Measurements from ENCODE around the gene GJA8. TPM values are rescaled to one million over a fixed set of nuclear protein-coding genes. Genes with fewer than 3 reads are reported as not detected.
"Not testable (repeated sequence)": the region's sequence is repeated elsewhere in the genome, so short reads cannot be mapped to it uniquely, and the experiment has no call there.

GJA8 gene
- not detected for polyA plus RNA-seq (ENCODE audit: insufficient read length in 12 of 12)
- long read RNA-seq, donor 1, result 0 reads
- long read RNA-seq, donor 2, result 0 reads
- long read RNA-seq, donor 3, result 0 reads
- long read RNA-seq, donor 4, result 0 reads
- long read RNA-seq, donor 5, result 0 reads
- long read RNA-seq, donor 6, result 0 reads
- long read RNA-seq, donor 7, result 0 reads
- long read RNA-seq, donor 8, result 0 reads
- long read RNA-seq, donor 9, result 0 reads
- long read RNA-seq, donor 10, result 0 reads
- long read RNA-seq, donor 11, result 0 reads

DNA sequence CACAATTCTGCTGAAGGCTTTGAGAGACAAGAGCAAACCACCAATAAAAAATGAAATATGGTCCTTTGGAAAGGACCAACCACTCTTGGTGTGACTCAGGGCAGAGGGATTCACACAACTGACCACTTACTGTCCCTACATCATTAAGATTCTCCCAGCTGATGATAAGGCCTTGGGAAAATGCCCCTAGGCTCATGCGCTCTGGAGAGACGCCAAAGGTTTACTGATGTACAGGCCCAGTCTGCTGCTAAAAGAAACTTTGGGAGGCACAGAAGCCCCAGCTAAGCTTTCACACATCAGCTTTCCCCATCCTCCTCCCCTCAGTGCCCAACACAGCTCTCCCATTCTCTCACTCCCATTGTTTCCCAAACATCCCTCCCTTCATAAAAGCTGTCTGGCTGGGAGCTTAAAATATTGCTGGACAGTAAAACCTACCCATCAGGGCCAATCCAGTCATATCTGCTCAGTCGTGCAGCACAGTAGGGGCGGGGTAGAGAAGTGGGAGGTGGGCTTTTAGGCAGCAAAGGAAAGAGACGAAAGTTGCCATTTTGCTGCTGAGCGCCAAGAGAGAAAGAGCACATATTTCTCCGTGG, at the start of gene GJA8:
TSS of gene GJA8 (plus strand) at position 543 of the 593 bp plus-strand sequence. CDS start 5,161 bp downstream, outside the sequence.
- no peak for DNase-seq

DNA sequence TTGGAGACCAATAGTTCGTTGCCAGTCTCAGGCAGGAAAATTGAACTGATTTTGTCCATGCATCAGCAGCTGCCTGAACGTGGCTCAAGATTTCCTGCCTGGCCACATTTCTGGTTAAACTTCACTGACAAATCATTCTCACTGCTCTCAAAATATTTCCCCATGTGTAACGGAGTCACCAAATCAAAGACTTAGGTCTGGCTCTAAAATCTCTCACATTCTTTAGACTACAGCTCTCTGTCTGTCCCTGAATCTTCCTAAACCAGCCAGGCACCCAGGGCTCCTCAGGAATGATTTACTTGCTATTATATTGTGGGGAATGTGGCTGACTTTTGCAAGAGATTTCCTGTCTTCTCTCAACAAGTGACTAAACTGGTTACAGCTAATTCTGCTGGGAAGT, 49.2 kb upstream of the GJA8 start:
- no peak for DNase-seq

- DNase-seq, result not testable (repeated sequence)
Measured at GRCh38 chr1:147854989-147855388, 47.6 kb upstream of the GJA8 start.

- DNase-seq, result not testable (repeated sequence)
Measured at GRCh38 chr1:147855996-147856395, 46.6 kb upstream of the GJA8 start.

DNA sequence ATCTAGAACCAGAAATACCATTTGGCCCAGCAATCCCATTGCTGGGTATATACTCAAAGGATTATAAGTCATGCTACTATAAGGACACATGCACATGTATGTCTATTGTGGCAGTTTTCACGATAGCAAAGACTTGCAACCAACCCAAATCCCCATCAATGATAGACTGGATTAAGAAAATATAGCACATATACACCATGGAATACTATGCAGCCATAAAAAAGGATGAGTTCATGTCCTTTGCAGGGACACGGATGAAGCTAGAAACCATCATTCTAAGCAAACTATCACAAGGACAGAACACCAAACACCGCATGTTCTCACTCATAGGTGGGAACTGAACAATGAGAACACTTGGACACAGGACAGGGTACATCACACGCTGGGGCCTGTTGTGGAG, 35.4 kb upstream of the GJA8 start:
- not testable (repeated sequence) for DNase-seq

- no peak for DNase-seq
Measured at GRCh38 chr1:147878022-147878421, 24.6 kb upstream of the GJA8 start.

- no peak for DNase-seq
Measured at GRCh38 chr1:147879911-147880310, 22.7 kb upstream of the GJA8 start.

DNA sequence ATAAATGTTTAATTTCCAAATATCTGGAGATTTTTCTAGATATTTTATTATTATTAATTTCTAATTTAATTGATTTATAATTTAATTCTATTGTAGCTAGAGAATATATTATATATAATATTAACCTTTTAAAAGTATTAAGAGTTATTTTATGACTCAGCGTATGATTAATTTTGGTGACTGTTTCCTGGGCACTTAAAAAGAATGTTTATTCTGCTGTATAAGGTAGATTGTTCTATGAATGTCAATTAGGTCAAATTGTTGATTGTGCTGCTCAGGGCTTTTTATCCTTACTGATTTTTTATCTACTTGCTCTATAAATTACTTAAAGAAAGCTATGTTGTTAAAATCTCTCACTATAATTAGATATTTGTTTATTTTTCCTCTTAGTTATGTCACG, 20.1 kb upstream of the GJA8 start:
- DNase-seq, result no peak

- peak; percentile 35 for DNase-seq
Measured at GRCh38 chr1:147890177-147890790, 12.3 kb upstream of the GJA8 start.

DNA sequence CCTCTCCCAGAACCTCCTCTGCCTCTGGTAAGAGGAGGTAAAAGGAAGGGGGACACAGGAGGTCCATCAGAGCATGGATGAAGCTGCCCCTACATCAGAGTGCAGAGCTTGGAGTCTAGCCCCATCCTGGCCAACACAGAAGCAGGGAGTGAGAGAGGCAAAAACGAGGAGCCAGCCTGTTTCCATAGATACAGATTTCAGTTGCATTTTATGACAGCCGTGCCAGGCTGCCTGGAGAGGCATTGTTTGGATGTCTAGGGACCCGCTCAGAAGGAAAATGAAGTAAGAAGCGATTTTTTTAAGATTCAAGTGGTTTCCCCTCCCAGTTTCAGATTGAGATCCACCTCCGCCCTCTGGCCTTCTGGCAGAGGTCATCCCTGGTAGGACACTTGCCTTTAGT, 11.5 kb upstream of the GJA8 start:
- DNase-seq, result no peak

DNA sequence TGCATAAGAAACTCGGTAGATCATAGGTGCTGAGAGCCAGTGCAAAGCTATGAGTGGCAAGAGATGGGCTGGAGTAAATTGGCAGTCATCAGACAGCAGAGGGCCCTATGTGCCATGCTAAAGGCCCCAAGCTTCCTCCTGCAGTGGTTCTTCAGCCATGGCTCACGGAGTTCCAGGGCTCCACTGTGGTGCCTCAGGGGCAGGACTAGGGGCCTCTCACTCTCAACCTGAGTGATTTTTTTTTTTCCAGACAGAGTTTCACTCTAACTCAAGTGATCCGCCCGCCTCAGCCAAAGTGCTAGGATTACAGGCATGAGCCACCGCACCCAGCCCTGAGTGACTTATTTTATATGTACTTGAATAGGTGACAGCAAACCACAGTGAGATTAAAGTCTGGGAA, 10.4 kb upstream of the GJA8 start:
- no peak for DNase-seq

DNA sequence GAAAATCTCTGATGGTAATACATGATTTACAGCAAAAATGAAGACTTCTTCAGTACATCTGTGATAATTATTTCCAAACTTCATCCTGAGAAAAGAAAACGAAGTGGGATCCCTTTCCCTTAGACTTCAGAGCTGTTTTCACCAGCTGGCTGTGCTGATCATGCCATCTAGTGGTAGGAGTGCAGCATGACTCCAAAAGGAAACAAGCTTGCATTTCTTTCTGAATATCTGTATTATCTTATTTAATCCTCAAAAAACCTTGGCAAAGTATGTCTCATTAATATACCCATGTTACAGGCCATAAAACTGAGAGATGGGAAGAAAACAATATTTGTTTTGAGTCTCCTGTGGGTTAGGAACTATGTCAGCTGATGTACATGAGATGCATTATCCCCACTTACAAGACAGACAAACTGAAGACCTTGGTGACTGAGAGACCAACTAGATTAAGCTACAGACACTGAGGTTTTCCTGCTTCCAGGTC, 9.8 kb upstream of the GJA8 start:
- DNase-seq, result peak; percentile 51

- DNase-seq, result no peak
Measured at GRCh38 chr1:147895123-147895522, 7.5 kb upstream of the GJA8 start.

- DNase-seq, result no peak
Measured at GRCh38 chr1:147897029-147897752, 5.4 kb upstream of the GJA8 start.

DNA sequence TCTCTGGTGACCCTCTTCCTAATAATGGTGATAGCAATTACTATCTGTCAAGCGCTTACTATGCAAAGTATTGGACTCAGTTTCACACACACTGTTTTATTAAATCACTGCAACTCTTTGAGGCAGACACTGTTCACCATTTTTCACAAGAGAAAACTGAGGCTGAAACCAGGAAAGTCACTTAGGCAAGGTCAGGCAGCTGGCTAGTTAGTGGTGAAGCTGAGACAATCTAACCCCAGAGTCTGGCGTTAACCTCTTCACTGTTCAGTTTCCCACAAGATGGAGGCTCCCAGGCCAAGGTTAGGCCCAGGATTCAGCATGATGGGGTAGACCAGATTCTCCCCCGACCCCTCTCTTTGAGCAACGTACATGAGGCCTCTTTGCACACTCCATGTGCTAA, 4.8 kb upstream of the GJA8 start:
- DNase-seq, result no peak

DNA sequence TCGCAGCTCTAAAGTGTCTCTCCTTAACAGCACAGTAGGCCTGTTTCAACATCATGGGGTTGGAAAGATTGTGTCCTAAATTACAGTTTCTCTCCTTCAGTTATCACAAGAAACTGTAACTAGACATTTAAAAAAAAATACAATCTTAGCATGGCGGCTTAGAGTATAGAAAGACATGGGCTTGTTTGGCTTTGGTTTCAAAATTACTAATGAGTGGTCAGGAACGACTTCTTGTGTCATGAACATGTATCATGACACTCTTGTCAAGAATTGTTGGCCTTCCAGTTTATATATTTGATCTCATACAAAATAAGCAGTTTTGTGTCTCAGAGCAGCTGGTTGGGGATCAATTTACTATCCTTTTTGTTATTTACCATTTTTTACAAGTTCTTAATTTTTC, 2.1 kb downstream of the GJA8 start:
- DNase-seq, result no peak

DNA sequence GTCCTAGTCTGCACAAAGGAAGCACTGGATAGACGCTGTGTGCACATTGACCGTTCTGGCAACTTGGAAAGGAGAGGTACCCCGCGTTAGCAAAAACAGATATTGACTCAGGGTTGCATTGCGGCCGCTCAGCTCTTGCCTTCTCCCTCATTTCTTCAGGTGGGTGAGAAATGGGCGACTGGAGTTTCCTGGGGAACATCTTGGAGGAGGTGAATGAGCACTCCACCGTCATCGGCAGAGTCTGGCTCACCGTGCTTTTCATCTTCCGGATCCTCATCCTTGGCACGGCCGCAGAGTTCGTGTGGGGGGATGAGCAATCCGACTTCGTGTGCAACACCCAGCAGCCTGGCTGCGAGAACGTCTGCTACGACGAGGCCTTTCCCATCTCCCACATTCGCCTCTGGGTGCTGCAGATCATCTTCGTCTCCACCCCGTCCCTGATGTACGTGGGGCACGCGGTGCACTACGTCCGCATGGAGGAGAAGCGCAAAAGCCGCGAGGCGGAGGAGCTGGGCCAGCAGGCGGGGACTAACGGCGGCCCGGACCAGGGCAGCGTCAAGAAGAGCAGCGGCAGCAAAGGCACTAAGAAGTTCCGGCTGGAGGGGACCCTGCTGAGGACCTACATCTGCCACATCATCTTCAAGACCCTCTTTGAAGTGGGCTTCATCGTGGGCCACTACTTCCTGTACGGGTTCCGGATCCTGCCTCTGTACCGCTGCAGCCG, 5.4 kb downstream of the GJA8 start:
- DNase-seq, result no peak

- DNase-seq, result no peak
Measured at GRCh38 chr1:147912553-147912952, 10.0 kb downstream of the GJA8 start.

- DNase-seq, result no peak
Measured at GRCh38 chr1:147913362-147913942, 10.9 kb downstream of the GJA8 start.

GRCh38 chr1:147919896-147920295, 17.3 kb downstream of the GJA8 start:
- no peak for DNase-seq

DNA sequence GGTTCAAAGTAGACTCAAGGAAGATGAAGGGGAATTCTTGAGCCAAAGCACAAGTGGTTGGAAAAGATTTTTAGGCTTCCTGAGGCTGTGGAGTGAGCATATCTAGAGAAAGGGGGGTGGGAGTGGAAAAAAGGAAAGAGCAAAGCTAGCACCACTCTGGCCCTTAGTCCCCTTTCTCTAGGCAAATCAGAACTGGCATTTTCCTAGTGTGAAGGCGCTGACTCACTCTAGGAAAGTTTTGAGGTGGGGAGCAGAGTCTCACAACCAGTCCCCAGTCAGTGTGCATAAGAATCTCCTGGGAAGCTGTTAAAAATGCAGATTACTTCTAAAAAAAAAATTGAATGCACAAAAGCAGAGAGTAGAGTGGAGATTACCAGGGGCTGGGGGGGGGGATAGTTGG, 22.2 kb downstream of the GJA8 start:
- no peak for DNase-seq

DNA sequence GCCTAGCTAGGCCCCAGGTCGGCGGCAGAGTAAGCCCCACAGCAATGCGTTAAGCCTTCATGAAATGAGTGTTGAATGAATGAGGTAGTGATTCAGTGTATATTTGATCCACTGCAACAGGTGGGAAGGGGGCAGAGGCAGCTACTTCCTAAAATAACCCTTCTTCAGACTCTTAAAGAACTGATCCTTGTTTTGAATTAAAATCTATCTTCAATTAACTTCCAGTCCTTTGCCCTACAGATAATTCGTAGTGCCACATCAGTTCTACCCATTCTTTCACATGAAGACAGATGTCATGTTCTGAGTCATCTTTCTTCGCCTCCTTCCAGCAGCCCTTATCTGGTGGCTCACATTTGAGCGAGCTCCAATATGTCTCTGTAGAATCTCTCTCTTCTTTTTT, 24.6 kb downstream of the GJA8 start:
- DNase-seq, result not testable (repeated sequence)

Measured in muscle of arm (tissue), 14 donors.